Activated naive CD8-positive, alpha-beta T cell treated with anti-CD3 and anti-CD28 coated beads for 36 hours (primary cell): ENCODE results near the gene GNL2. TPM values are rescaled to one million over a fixed set of nuclear protein-coding genes. Genes with fewer than 3 reads are reported as not detected.
"Not testable (repeated sequence)": the region's sequence is repeated elsewhere in the genome, so short reads cannot be mapped to it uniquely, and the experiment has no call there.

ENCODE experiments used
- DNase-seq: peaks from one replicate; pipeline ENCODE4 v3.0.0; 2021
- H3K27ac Mint-ChIP-seq: one replicate; pipeline ENCODE4 v1.8.0; 2022; ENCODE audit warnings: mild to moderate bottlenecking, moderate library complexity, mixed read lengths
- H3K27me3 Mint-ChIP-seq: one replicate; pipeline ENCODE4 v1.8.0; 2022; ENCODE audit warnings: mild to moderate bottlenecking, mixed read lengths
- H3K36me3 Mint-ChIP-seq: one replicate; pipeline ENCODE4 v1.8.0; 2021; ENCODE audit warnings: mild to moderate bottlenecking, mixed read lengths
- H3K4me1 Mint-ChIP-seq: one replicate; pipeline ENCODE4 v1.8.0; 2021; ENCODE audit warnings: mixed read lengths
- H3K4me3 Mint-ChIP-seq: one replicate; pipeline ENCODE4 v1.8.0; 2022; ENCODE audit warnings: mild to moderate bottlenecking, moderate library complexity, mixed read lengths
- H3K9me3 Mint-ChIP-seq: one replicate; pipeline ENCODE4 v1.8.0; 2022; ENCODE audit warnings: mixed read lengths
- total RNA-seq, 2 experiments: library from RNA; stranded (reverse); gene quantifications; one replicate each; pipeline ENCODE4 v1.2.3, GENCODE V29; 2021

GNL2 gene
- total RNA-seq, 2 experiments from 2014 or later, result 95.8 to 101 TPM

GRCh38 chr1:37518929-37519328, 76.8 kb downstream of the GNL2 start:
- DNase-seq, result peak; percentile 77
- H3K4me1 Mint-ChIP-seq, result peaks cover 30% of the 10 kb centered on the region
- peak overlapping the region; percentile 93 for H3K27ac Mint-ChIP-seq
- peaks cover 32% of the 10 kb centered on the region for H3K36me3 Mint-ChIP-seq
- not testable (repeated sequence) for H3K27me3 Mint-ChIP-seq
- peak overlapping the region; percentile 87 for H3K4me3 Mint-ChIP-seq
- H3K9me3 Mint-ChIP-seq, result peaks cover 10% of the 10 kb centered on the region

- not testable (repeated sequence) for H3K27me3 Mint-ChIP-seq, H3K9me3 Mint-ChIP-seq, DNase-seq
- Mint-ChIP-seq H3K4me3 (peak overlapping the region; percentile 87), H3K4me1 (peaks cover 35% of the 10 kb centered on the region), H3K36me3 (peaks cover 35% of the 10 kb centered on the region), H3K27ac (peak overlapping the region; percentile 93)
Observed at GRCh38 chr1:37518241-37518640, 77.5 kb downstream of the GNL2 start.

- Mint-ChIP-seq H3K4me1 (peaks cover 41% of the 10 kb centered on the region), H3K27ac (no peak overlapping the region), H3K27me3 (no peaks in the 10 kb centered on the region), H3K36me3 (peaks cover 34% of the 10 kb centered on the region), H3K9me3 (peaks cover 2% of the 10 kb centered on the region), H3K4me3 (no peak overlapping the region)
- DNase-seq, result no peak
Observed at GRCh38 chr1:37517569-37517968, 78.2 kb downstream of the GNL2 start.

Other genes starting within 250 kb of the GNL2 start
- 10 to 100 TPM; 29.2 to 29.4 TPM for gene ZC3H12A, start 121.4 kb downstream of the GNL2 start, total RNA-seq
- gene MEAF6, start 81.2 kb downstream of the GNL2 start, total RNA-seq, result 10 to 100 TPM; 78.3 to 83.3 TPM
- 10 to 100 TPM; 25.2 to 27.6 TPM for gene SNIP1, start 41.6 kb downstream of the GNL2 start, total RNA-seq
- not detected for gene DNALI1, start 39.0 kb downstream of the GNL2 start, total RNA-seq
- gene RSPO1, start 39.0 kb upstream of the GNL2 start, total RNA-seq, result not detected
- 10 to 100 TPM; 60.7 to 61.9 TPM for gene CDCA8, start 96.6 kb upstream of the GNL2 start, total RNA-seq
- gene EPHA10, start 169.2 kb upstream of the GNL2 start, total RNA-seq, result not detected
- 1 to 10 TPM; 1.5 TPM for gene MANEAL, start 197.9 kb upstream of the GNL2 start, total RNA-seq
- 10 to 100 TPM; 26.1 to 27.7 TPM for gene C1orf122, start 211.9 kb upstream of the GNL2 start, total RNA-seq
- gene YRDC, start 212.3 kb upstream of the GNL2 start, total RNA-seq, result 10 to 100 TPM; 58.3 to 62.0 TPM